Liver (tissue), 3 donors: ENCODE data around the gene NCK2.

Experiments
- ATF3 ChIP-seq: IDR thresholded peaks from 2 replicates; pipeline ENCODE4 v1.6.1; 2016; ENCODE audit warnings: antibody characterized with exemption
- CTCF ChIP-seq: fragments of 150-350 bp; IDR thresholded peaks from 2 replicates; pipeline ENCODE4 v1.5.1; 2017; ENCODE audit warnings: improper control_type of control experiment, low read depth, low read length; ENCODE audit not compliant: missing input control
- JUND ChIP-seq, 2 donors: IDR thresholded peaks; 2 replicates each; pipeline ENCODE4 v1.6.1; 2016; ENCODE audit warnings: antibody characterized with exemption in 2 of 2
- donor health status: healthy.
- donor health status: healthy.

- TF ChIP-seq JUND (IDR thresholded peaks at IDR 0.05) (no peak), CTCF (no peak), ATF3 (no peak)
Measured at GRCh38 chr2:105917688-105918087, 173.0 kb downstream of the NCK2 start.
